ENCODE measurements around the gene ZNF691.
A peak's percentile ranks its signal among the peaks of the same experiment; 100 is the strongest.
"Not testable (repeated sequence)": the region's sequence is repeated elsewhere in the genome, so short reads cannot be mapped to it uniquely, and the experiment has no call there.

Gene ZNF691

DNA sequence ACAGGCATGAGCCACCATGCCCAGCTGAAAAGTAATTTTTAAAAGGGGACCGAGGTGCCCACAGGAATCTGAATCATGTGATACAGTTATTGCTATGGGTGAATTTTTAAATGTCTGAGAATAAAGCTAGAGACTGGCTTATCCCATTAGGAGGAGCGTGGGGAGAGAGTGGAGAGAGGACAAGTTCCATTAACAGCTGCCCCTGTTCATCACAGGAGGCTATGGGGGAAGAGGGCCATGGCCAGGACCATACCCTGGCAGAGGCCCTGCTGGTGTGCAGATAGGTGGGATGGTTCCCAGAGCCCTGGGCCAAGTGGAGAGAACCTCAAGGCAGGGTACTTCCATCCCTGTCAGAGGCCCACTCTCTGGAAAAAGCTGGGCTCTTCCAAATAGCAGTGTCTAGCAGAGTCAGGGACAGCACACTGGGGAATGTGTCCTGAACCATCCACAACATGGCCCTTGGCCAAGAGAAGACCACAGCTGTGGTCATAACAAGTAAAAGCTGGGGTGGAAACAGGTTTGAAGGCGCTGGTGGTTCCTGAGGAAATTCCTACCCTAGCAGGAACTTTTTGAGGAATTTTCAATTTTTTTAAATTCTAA is 13.7 kb upstream of the ZNF691 start:
- no peak for DNase-seq

- peak; percentile 92 for DNase-seq
Measured at GRCh38 chr1:42833981-42834380, 12.4 kb upstream of the ZNF691 start.

GRCh38 chr1:42834803-42835202 is 11.6 kb upstream of the ZNF691 start:
- no peak for DNase-seq

DNA sequence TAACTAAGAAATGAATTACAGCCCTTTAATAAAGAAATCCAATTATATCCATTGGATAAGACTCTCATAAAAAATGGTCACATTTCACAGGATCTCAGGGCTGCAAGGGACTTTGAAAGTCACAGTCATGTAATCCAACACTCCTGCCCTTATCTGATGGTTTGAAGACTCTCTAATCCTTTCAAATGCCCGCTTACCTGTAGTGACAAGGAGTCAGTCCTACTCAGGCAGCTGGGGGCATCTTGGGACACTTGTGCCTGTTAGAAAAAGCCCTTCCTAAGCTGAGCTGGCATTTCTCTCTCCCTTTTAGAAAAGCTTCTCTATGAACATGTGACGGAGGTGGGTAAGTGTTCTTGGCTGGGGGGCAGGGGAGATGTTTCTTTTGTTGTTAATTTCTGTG is 11.0 kb upstream of the ZNF691 start:
- no peak for DNase-seq

DNA sequence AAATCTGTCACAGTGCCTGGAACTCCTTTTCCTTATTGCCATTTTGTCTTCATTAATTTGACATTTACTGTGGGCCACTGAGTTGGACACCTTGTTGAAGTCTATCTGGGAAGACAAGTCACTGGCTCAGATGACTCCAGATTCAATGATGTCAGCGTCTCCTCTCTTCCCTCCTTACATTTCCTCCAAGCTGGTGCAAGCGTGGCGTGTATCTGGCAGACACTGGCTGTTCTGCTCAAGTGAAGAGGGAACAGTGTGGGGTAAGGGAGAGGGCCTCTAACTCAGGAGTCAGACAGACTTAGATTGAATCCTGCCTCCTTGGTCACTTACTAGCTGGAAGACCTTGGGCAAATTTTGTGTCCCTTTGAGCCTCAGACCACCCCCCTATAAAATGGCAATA is 8.7 kb upstream of the ZNF691 start:
- DNase-seq = no peak

DNA sequence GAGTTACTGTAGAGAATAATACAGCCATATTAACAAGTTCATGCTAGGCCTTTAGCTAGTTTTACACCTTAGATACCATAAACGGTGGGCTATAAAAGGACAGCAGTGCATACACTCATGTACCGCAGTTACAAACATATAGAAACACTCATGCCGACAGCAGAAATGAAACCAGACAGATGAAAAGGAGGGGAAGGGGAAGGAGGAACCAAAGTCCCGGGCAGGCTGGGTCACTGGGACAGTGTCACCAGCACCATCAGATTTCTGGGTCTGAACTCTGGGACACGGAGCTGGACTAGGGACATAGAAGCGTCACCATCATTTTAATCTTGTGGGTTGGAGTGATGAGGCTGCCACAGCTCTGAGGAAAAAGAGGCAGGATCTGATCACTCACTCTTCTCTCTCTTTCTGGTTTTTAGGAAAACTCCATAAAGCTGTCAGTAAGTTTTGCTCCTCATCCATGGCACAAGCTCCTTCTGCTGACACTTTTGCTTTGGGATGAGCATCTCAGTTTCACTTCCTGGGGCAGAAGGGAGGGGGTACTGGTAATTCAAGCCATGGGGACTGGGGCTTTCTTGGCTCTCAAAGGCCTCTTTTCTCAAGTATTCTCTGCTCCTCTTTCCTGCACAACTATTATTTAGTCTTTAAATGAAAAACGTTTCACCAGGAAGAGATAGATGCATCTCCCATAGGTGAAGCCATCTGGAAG is 7.8 kb upstream of the ZNF691 start:
- peak; percentile 41 for DNase-seq

DNA sequence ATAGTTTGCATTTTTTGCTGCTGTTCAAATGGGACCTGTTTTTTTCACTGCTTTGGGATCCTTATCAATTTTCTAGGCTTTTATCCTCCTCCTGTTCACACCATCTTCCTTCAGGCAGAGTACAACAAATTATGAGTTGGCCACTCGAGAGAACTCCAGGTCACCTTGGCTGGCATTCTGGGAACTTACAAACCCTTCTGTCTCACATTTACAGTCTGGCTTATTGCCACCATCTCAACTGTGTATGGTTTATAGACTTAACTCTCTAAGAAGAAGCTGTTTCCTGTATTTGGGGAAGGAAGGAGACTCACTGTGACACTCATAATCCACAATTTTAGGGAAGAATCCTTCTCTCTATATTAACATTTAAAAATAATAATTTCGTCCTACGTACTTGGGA is 5.4 kb upstream of the ZNF691 start:
- no peak for DNase-seq

DNA sequence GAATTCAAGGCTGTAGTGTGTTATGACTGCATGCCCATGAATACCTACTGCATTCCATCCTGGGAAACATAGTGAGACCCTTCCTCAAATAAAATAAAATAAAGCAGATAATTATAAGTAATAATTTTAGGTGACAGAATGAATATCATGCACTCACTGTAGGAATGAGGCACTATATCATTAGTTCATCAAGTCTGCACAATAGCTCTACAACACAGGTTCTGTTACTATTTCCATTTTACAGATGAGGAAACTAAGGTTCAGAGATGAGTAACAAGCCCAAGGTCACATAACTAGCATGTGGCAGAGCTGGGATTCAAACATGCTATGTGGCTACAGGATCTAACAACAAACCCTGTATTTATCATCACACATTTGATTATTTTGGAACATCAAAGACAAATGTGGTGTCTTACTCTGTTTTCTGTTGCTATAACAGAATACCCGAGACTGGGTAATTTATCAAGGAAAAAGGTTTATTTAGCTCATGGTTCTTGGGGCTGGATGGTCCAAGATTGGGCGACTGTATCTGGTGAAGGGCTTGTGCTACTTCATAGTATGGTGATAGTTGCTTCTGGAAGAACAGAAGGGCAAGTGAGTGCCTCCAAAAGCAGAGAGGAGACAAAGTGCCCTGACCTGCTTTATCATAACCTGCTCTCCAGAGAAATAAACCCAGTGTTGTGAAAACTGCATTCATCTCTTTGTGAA is 4.8 kb upstream of the ZNF691 start:
- no peak for DNase-seq

DNA sequence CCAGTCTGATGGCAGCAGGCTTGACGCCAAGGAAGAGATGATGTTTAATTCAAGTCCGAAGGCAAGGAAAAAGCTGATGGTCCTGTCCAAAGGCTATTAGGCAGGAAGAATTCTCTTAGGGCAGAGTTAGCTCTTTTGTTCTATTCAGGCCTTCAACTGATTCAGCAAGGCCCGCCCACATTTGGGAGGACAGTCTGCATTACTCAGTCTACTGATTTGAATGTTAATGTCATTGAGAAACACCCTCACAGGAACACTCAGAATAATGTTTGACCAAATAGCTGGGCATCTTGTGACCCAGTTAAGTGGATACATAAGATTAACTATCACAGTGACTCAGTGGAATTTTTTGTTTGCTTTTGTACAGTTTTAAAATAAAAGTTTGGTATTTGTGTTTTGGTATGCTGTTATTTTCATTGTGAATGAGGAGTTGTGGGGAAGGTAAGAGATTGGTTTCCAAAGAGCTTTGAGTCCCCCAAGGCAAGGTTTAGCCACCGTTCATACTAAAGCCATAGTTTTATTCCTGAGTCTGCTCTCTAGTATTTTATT is 1.7 kb upstream of the ZNF691 start:
- DNase-seq = no peak

DNA sequence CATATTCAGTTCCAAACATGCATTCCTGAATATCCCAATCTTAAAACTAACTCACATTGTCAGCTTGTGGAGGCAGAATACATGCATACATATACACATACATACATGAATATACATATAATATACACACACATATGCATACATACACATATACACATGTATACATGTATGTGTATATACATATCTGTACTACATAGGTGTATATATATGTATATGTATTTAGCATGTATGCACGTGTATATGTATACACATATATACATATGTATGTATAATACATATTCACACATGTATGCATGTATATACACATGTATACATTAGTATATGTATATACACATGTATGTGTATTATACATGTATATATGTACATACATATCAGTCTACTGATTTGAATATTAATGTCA is 1.2 kb upstream of the ZNF691 start:
- no peak for DNase-seq

DNA sequence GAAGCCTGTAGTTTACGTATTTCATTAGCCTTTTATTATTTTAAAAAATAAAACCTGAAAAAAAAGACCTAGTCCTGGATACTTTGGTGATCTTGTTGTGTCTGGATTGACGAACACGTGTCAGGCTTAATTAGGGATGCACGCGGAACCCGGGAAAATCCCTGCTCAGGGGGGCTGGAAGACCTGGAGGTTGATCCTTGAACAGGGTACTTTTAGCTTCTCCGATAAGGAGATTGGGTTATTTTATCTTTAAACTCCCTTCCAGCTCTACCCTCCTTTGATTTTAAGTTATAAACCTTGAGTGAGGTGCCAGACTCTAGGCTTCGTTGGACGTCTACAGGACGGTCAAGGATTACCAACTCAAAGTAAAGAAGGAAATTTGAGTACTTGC is 552 bp upstream of the ZNF691 start:
- DNase-seq = no peak

- no peak for DNase-seq
Measured at GRCh38 chr1:42847111-42847595, 740 bp downstream of the ZNF691 start.

DNA sequence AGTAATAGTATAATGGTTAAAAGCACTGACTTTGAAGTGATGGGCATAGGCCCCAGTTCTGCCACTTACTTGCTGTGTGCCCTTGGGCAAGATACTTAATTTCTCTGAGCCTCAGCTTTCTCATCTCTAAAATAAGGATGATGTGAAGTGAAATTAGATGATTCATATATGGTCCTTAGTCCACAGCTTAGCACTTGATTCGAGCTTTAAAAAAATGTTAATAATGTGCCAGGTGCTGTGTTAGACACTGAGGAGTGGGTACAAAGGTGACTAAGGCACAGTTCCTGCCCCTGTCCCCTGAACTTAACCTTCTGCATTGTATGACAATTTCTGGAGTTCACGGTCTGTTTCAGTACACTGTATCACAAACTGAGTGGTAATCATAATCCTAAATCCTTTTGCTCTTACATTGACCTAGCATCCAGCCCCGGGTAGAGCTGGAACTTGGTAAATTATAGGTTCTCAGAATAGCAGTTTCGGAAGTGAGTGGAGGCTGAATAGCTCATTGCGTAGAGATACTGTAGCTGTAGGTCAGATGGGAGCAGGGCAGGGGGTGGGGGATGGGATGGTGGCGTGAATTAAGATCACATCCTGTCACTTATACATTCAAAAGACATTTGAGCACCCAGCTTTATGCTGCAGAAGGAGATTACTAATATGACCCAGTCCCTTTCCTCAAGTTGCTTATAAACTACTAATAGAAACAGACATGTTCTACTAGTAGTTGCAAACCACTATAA is 1.5 kb downstream of the ZNF691 start:
- no peak for DNase-seq

GRCh38 chr1:42848823-42849537 is 2.6 kb downstream of the ZNF691 start:
- no peak for DNase-seq

DNA sequence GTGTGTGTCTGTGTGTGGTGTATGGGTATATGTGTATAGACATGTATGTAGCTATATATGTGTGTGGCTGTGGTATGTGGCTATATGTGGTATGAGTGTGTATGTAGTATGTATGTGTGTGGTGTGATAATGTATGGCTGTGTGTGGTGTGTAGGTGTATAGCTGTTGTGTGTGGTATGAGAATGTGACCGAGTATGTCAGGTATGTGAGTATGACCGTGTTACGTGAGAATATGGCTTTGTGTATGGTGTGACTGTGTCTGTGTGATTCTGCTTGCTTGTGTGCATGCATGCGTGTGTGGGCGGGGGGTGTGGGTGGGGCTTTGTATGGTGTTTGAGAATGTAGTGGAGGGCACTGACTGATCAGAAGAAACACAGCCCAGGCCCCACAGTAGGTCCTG is 3.5 kb downstream of the ZNF691 start:
- DNase-seq = no peak

- no peak for DNase-seq
Measured at GRCh38 chr1:42851420-42851819, 5.0 kb downstream of the ZNF691 start.

DNA sequence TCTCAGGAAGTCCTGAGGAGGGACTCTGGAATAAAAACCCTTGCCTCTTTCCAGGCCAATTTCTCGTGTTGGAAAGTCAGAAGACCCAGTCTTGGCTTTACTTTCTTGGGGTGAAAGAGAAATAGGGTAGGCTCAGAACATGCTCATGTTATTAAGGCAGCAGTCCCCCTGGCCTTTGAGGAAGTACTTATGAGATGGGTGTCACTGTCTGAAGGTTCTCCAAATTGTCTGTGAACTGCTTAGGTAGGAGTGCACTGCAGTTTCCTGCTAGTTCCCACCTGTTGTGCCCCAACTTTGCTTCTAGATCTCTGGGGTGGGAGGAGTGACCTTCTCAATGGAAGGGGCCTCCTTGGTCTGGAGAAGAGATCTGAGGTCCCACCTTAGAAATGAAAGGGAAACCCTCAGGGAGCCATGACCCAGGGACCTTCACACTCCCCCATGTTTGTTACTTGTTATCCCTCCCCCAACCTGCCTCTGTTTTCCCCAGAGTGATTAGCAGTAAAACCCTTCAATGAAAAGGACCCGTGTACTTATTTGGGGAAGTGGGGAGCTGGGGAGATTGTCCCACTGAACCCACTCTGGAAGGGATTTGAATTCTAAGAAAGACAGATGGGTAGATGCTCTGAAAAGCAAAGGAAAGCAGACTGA is 5.7 kb downstream of the ZNF691 start:
- DNase-seq = no peak

DNA sequence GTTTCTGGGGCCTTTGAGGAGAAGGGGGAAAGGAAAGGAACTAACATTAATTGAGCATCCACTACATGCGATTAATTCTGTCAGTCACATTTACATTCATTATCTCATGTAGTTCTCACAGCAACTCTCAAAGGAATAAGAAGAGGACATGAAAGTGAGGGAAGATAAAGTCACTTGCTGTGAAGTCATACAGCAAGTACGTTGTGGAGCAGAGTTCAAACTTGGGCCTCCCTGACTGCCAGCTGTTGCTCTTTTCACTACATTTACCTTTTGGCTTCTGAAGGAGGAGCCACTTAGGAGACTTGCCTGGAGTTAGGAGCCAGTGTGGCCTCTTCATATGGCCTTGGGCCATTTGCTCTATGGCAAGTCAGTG is 6.2 kb downstream of the ZNF691 start:
- DNase-seq = no peak

DNA sequence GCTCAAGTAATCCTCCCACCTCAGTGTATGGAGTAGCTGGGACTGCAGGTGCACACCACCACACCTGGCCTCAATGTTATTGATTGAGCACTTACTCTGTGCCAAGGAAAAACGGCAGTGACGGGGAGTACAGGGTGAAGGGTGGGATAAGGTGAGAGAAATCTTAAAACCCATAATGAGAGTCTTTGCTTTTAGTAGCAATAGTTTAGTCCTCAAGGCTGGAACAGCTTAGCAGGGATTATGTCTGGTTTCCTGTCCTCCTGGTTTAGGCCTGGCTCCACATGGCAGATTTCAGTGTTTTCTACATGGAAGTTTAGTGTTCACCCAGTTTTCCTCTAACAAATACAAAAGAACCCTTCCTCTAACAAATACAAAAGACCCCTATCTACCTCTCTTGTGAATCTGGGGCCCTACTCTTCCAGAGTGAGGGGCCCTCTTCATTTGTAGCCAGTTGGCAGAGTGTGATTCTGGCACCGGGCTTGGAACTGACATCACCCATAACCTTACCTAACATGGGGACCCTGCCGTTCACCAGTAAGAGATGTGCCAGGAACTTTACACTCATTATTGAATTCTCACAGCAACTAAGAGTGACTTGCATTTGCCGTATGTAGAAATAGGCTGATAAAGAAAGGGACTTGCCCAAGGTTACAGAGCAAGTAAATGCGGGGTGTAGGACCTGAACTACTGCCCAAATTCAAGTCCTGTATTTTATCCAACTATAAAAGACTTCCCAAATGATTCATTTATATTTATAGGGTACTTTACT is 6.9 kb downstream of the ZNF691 start:
- DNase-seq = no peak

DNA sequence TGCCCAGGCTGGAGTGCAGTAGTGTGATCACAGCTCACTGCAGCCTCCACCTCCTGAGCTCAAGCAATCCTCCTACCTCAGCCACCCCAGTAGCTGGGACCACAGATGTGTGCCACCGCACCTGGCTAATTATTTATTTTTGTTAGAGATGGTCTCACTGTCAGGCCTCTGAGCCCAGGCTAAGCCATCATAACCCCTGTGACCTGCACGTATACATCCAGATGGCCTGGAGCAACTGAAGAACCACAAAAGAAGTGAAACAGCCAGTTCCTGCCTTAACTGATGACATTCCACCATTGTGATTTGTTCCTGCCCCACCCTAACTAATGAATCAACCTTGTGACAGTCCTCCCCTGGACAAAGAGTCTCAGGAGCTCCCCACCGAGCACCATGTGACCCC is 10.1 kb downstream of the ZNF691 start:
- not testable (repeated sequence) for DNase-seq

- DNase-seq = not testable (repeated sequence)
Measured at GRCh38 chr1:42859366-42859765, 13.0 kb downstream of the ZNF691 start.
